Adrenal gland (tissue), 5 donors: Measurements from ENCODE around the gene ADAMTSL1.

Source experiments
- CTCF ChIP-seq, 6 experiments: fragments of 450-650 bp in 4 of 6; fragments of 200-600 bp in 2 of 6; sonication (generic) in 1 of 6; IDR thresholded peaks; 1 replicate in 5 of 6; 2 replicates in 1 of 6; pipeline versions ENCODE4 v1.5.1 to v1.8.0; 2016 to 2021; ENCODE audit warnings: antibody characterized with exemption in 6 of 6, mild to moderate bottlenecking in 2 of 6, moderate library complexity in 1 of 6
- POLR2A ChIP-seq, 2 donors: fragments of 450-650 bp; IDR thresholded peaks; one replicate each; pipeline ENCODE4 v1.6.1; 2017; ENCODE audit warnings: antibody characterized with exemption in 2 of 2, mild to moderate bottlenecking in 2 of 2, moderate library complexity in 1 of 2
- donor health status: DM: no; HTN: no; CAD: no.

- no peak for TF ChIP-seq POLR2A (IDR thresholded peaks at IDR 0.05)
- no peak for TF ChIP-seq CTCF (IDR thresholded peaks at IDR 0.05)
These were observed 265.2 kb downstream of the ADAMTSL1 start for GRCh38 chr9:18739127-18739526.
